GM23338 (cell line): ENCODE data around the gene DPH1.

Source experiments
- POLR2AphosphoS5 ChIP-seq: IDR thresholded peaks from 2 replicates; pipeline ENCODE4 v1.6.1; 2016; ENCODE audit warnings: antibody characterized with exemption, low read depth
- TF ChIP-seq, protein P1 (sequence below), 2 experiments: fragments of 200-600 bp in 1 of 2; sonication (generic) in 1 of 2; conservative IDR thresholded peaks; 2 replicates each; pipeline versions ENCODE4 v1.5.1 to v1.6.1; 2016 to 2017; ENCODE audit warnings: antibody characterized with exemption in 2 of 2, low read depth in 2 of 2, mild to moderate bottlenecking in 2 of 2, moderate library complexity in 1 of 2

DNA sequence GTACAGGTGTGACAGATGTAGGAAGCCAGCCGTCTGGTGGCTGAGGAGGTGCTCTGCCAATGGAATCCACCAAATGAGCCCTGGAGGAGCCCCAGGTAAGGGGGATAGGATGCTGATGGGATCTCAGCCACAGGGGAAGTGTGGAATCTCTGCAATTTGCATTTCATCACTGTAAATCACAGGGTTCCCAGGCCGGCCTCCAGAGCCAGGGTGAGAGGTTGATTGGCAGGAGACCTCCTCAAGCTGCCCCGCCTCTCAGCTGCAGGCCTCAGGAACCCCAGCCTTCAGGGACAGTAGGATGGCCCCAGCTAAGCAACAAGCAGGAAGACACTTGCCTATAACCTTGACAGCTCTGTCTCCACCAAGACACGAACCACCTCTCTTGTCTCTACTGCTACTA is 44.3 kb upstream of the DPH1 start:
- TF ChIP-seq, protein P1, sequence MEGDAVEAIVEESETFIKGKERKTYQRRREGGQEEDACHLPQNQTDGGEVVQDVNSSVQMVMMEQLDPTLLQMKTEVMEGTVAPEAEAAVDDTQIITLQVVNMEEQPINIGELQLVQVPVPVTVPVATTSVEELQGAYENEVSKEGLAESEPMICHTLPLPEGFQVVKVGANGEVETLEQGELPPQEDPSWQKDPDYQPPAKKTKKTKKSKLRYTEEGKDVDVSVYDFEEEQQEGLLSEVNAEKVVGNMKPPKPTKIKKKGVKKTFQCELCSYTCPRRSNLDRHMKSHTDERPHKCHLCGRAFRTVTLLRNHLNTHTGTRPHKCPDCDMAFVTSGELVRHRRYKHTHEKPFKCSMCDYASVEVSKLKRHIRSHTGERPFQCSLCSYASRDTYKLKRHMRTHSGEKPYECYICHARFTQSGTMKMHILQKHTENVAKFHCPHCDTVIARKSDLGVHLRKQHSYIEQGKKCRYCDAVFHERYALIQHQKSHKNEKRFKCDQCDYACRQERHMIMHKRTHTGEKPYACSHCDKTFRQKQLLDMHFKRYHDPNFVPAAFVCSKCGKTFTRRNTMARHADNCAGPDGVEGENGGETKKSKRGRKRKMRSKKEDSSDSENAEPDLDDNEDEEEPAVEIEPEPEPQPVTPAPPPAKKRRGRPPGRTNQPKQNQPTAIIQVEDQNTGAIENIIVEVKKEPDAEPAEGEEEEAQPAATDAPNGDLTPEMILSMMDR (conservative IDR thresholded peaks at IDR 0.05; ENCODE audit: low read depth in 2 of 2): no peak
- no peak for TF ChIP-seq POLR2AphosphoS5
